Uterus (tissue), 4 donors: ENCODE measurements around the gene GRID2. TPM values are rescaled to one million over a fixed set of nuclear protein-coding genes. Genes with fewer than 3 reads are reported as not detected.
A peak's percentile ranks its signal among the peaks of the same experiment; 100 is the strongest.

Source experiments
- DNase-seq, 2 donors: peaks; one replicate each; pipeline ENCODE4 v3.0.0-alpha.2; 2019 to 2020
- H3K27ac ChIP-seq, 2 donors: fragments of 200-600 bp; sonication (generic); 1 replicate in 1 of 2; 2 replicates in 1 of 2; pipeline ENCODE4 v1.5.1; 2016 to 2018
- H3K27me3 ChIP-seq, 2 donors: fragments of 200-600 bp; sonication (generic); one replicate each; pipeline ENCODE4 v1.5.1; 2018 to 2019; ENCODE audit warnings: control low read depth in 1 of 2
- H3K36me3 ChIP-seq, 2 donors: fragments of 200-600 bp; sonication (generic); one replicate each; pipeline ENCODE4 v1.5.1; 2019; ENCODE audit warnings: control low read depth in 1 of 2
- H3K4me1 ChIP-seq, 2 donors: fragments of 200-600 bp; sonication (generic); one replicate each; pipeline ENCODE4 v1.5.1; 2018 to 2019; ENCODE audit warnings: control low read depth in 1 of 2
- H3K4me3 ChIP-seq, 2 donors: fragments of 200-600 bp; sonication (generic); 1 replicate in 1 of 2; 2 replicates in 1 of 2; pipeline ENCODE4 v1.5.1; 2018 to 2019; ENCODE audit warnings: mild to moderate bottlenecking in 1 of 2
- H3K9me3 ChIP-seq, 2 donors: fragments of 200-600 bp; sonication (generic); one replicate each; pipeline ENCODE4 v1.5.1; 2019; ENCODE audit warnings: control low read depth in 1 of 2
- POLR2A ChIP-seq, 2 donors: fragments of 450-650 bp; IDR thresholded peaks; one replicate each; pipeline ENCODE4 v1.6.1; 2016; ENCODE audit warnings: antibody characterized with exemption in 2 of 2, mild to moderate bottlenecking in 1 of 2, moderate library complexity in 1 of 2
- intact Hi-C: fragments of 100-400 bp; cut with DNase I; formaldehyde crosslinking; loops from one replicate; pipeline ENCODE4 v1.15.1; 2023; ENCODE audit warnings: low total_unique reads
- total RNA-seq, 4 donors: library from RNA; depleted of rRNA in 3 of 4; stranded (reverse); fragments of >200 nt in 3 of 4; gene quantifications; one replicate each; pipeline versions ENCODE4 v1.1.0 to v1.2.4, GENCODE V29; 2014 to 2023
- TF ChIP-seq, protein P1 (sequence below), 4 experiments: fragments of 200-600 bp in 2 of 4; fragments of 450-650 bp in 2 of 4; sonication (generic) in 2 of 4; IDR thresholded peaks; one replicate each; pipeline ENCODE4 v1.5.1; 2016 to 2019; ENCODE audit warnings: antibody characterized with exemption in 4 of 4, mild to moderate bottlenecking in 2 of 4, moderate library complexity in 1 of 4
- donor health status: DM: yes; HTN: yes; CAD: no.

GRID2 gene
- total RNA-seq, 4 donors from 2014 or later: 0.27 to 33.3 (median 0.59) TPM; not detected in 1

GRCh38 chr4:93760284-93760683, 1456.5 kb downstream of the GRID2 start:
- TF ChIP-seq POLR2A (IDR thresholded peaks at IDR 0.05): no peak
- TF ChIP-seq, protein P1, sequence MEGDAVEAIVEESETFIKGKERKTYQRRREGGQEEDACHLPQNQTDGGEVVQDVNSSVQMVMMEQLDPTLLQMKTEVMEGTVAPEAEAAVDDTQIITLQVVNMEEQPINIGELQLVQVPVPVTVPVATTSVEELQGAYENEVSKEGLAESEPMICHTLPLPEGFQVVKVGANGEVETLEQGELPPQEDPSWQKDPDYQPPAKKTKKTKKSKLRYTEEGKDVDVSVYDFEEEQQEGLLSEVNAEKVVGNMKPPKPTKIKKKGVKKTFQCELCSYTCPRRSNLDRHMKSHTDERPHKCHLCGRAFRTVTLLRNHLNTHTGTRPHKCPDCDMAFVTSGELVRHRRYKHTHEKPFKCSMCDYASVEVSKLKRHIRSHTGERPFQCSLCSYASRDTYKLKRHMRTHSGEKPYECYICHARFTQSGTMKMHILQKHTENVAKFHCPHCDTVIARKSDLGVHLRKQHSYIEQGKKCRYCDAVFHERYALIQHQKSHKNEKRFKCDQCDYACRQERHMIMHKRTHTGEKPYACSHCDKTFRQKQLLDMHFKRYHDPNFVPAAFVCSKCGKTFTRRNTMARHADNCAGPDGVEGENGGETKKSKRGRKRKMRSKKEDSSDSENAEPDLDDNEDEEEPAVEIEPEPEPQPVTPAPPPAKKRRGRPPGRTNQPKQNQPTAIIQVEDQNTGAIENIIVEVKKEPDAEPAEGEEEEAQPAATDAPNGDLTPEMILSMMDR (IDR thresholded peaks at IDR 0.05): no peak
- no peak for DNase-seq

DNA sequence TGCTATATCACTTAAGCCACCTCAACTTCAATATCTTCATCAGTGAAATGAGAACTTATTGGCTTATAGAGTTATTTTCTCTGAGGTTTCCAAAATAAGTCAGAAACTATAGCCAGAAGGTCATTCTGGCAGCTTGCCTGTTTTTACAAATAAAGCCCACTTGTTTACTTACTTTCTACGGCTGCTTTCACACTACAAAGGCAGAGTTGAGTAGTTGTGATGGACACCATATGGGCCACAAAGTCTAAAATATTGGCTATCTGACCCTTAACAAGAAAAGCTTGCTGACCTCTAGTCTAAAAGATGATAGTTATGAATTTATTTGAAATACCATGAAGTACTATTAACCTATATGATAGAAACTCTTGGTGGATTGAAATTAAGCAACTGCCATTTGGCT, 1457.5 kb downstream of the GRID2 start:
- Histone ChIP-seq H3K4me3 (no peak overlapping the region), H3K4me1 (no peaks in the 10 kb centered on the region), H3K9me3 (no peaks in the 10 kb centered on the region), H3K27ac (no peak overlapping the region), H3K36me3 (no peaks in the 10 kb centered on the region), H3K27me3 (no peaks in the 10 kb centered on the region)
- DNase-seq: no peak
- intact Hi-C loops: no loop called here
- TF ChIP-seq, protein P1 (IDR thresholded peaks at IDR 0.05): no peak
- no peak for TF ChIP-seq POLR2A (IDR thresholded peaks at IDR 0.05)

More at GRCh38 chr4:93760284-93760683, 1456.5 kb downstream of the GRID2 start:
- no peak overlapping the region for H3K27ac ChIP-seq
- no peaks in the 10 kb centered on the region for H3K4me1 ChIP-seq
- intact Hi-C loops: no loop called here
- no peaks in the 10 kb centered on the region for H3K27me3 ChIP-seq
- H3K4me3 ChIP-seq: no peak overlapping the region
- H3K9me3 ChIP-seq: no peaks in the 10 kb centered on the region
- H3K36me3 ChIP-seq: no peaks in the 10 kb centered on the region

- no peak for DNase-seq
- no peak overlapping the region for H3K4me3 ChIP-seq
- H3K27ac ChIP-seq: no peak overlapping the region
- H3K27me3 ChIP-seq: no peaks in the 10 kb centered on the region
- intact Hi-C loops: no loop called here
- H3K9me3 ChIP-seq: no peaks in the 10 kb centered on the region
- TF ChIP-seq POLR2A (IDR thresholded peaks at IDR 0.05): no peak
- TF ChIP-seq, protein P1 (IDR thresholded peaks at IDR 0.05): peak; percentile 36 to 62 (median 51)
- H3K4me1 ChIP-seq: no peaks in the 10 kb centered on the region
- H3K36me3 ChIP-seq: no peaks in the 10 kb centered on the region
Measured at GRCh38 chr4:93764639-93765246, 1461.0 kb downstream of the GRID2 start.

DNA sequence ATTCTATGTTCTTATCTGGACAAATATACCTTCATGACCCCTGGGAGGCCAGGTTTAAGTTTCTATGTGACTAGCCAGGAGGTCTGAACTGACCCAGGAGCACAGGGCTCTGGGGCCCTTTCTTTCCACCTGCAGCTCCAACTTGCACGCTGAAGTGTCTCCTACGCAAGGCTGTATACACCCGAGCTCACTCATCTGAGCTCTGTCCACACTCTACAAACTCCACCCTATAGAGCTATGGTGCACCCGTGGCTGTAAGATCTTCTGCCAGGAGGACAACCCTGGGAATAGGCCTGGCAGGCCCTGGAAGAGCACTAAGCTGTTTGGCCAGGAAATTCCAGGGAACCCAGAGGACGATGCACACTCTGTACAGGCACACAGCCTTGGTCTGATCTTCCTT, 1464.2 kb downstream of the GRID2 start:
- Histone ChIP-seq H3K4me3 (no peak overlapping the region), H3K9me3 (no peaks in the 10 kb centered on the region), H3K4me1 (no peaks in the 10 kb centered on the region), H3K36me3 (no peaks in the 10 kb centered on the region), H3K27me3 (no peaks in the 10 kb centered on the region), H3K27ac (no peak overlapping the region)
- no peak for DNase-seq
- intact Hi-C loops: no loop called here
- TF ChIP-seq, protein P1 (IDR thresholded peaks at IDR 0.05): no peak
- TF ChIP-seq POLR2A (IDR thresholded peaks at IDR 0.05): no peak

- Histone ChIP-seq H3K27me3 (no peaks in the 10 kb centered on the region), H3K36me3 (no peaks in the 10 kb centered on the region), H3K4me1 (no peaks in the 10 kb centered on the region), H3K9me3 (no peaks in the 10 kb centered on the region), H3K4me3 (no peak overlapping the region), H3K27ac (no peak overlapping the region)
- TF ChIP-seq, protein P1 (IDR thresholded peaks at IDR 0.05): no peak
- TF ChIP-seq POLR2A (IDR thresholded peaks at IDR 0.05): no peak
- intact Hi-C loops: no loop called here
- DNase-seq: no peak
Measured at GRCh38 chr4:93770201-93770600, 1466.4 kb downstream of the GRID2 start.
